Prostate gland (tissue), 2 donors: ENCODE measurements around the gene FAAP100. TPM values are rescaled to one million over a fixed set of nuclear protein-coding genes. Genes with fewer than 3 reads are reported as not detected.

Source experiments
- DNase-seq: peaks from one replicate; pipeline ENCODE4 v3.0.0-alpha.2; 2019; ENCODE audit warnings: low spot score
- H3K27ac ChIP-seq, 2 donors: fragments of 200-600 bp; sonication (generic); 2 replicates each; pipeline ENCODE4 v1.5.1; 2017 to 2019
- H3K27me3 ChIP-seq: fragments of 200-600 bp; sonication (generic); replicated peaks from 2 replicates; pipeline ENCODE4 v1.5.1; 2019; ENCODE audit not compliant: insufficient read depth
- H3K36me3 ChIP-seq, 2 donors: fragments of 200-600 bp; sonication (generic); 1 replicate in 1 of 2; 2 replicates in 1 of 2; pipeline versions ENCODE4 v1.5.1 to v1.8.1; 2017 to 2019
- H3K4me1 ChIP-seq: fragments of 200-600 bp; sonication (generic); replicated peaks from 2 replicates; pipeline ENCODE4 v1.5.1; 2019
- H3K4me3 ChIP-seq, 2 donors: fragments of 200-600 bp; sonication (generic); 2 replicates each; pipeline ENCODE4 v1.5.1; 2017 to 2019
- H3K9me3 ChIP-seq: fragments of 200-600 bp; sonication (generic); 2 replicates; pipeline ENCODE4 v1.5.1; 2017
- CTCF ChIP-seq, 4 experiments: fragments of 200-600 bp in 2 of 4; fragments of 450-650 bp in 2 of 4; sonication (generic) in 2 of 4; IDR thresholded peaks; 1 replicate in 3 of 4; 2 replicates in 1 of 4; pipeline ENCODE4 v1.5.1; 2016 to 2019; ENCODE audit warnings: antibody characterized with exemption in 4 of 4, mild to moderate bottlenecking in 2 of 4, moderate library complexity in 2 of 4
- POLR2A ChIP-seq: fragments of 450-650 bp; IDR thresholded peaks from one replicate; pipeline ENCODE4 v1.6.1; 2016; ENCODE audit warnings: antibody characterized with exemption, mild to moderate bottlenecking
- POLR2AphosphoS5 ChIP-seq: sonication (generic); formaldehyde crosslinking; IDR thresholded peaks from one replicate; pipeline ENCODE4 v1.6.1; 2017; ENCODE audit warnings: antibody characterized with exemption
- WGBS: methylation state at CpG from one replicate; pipeline ENCODE4 v1.1.5; 2018; 5-methylcytosine and 5-hydroxymethylcytosine counted together
- intact Hi-C: fragments of 100-400 bp; cut with DNase I; formaldehyde crosslinking; loops from one replicate; pipeline ENCODE4 v1.14.2; 2022
- small RNA-seq, 2 donors: library from RNA; depleted of rRNA; stranded (forward); fragments of <200 nt; gene quantifications; one replicate each; pipeline ENCODE3, GENCODE V24; 2016
- total RNA-seq, 2 donors: library from RNA; depleted of rRNA; stranded (reverse); fragments of >200 nt; gene quantifications; one replicate each; pipeline ENCODE4 v1.1.0, GENCODE V29; 2016

Gene FAAP100
- total RNA-seq, 2 donors from 2014 or later: 27.8 to 44.4 TPM

GRCh38 chr17:81489998-81490992 lies 61.9 kb downstream of the FAAP100 start:
- intact Hi-C loops: no loop called here
- no peak for DNase-seq

More at GRCh38 chr17:81489998-81490992, 61.9 kb downstream of the FAAP100 start:
- Histone ChIP-seq H3K9me3 (no peaks in the 10 kb centered on the region), H3K27ac (no peak overlapping the region), H3K4me3 (no peak overlapping the region), H3K36me3 (no peaks in the 10 kb centered on the region), H3K27me3 (no peaks in the 10 kb centered on the region), H3K4me1 (peaks cover 4% of the 10 kb centered on the region)
- TF ChIP-seq POLR2A (no peak), CTCF (IDR thresholded peaks at IDR 0.05) (no peak), POLR2AphosphoS5 (no peak)
- 60% methylated on average over 14 of the region's 14 CpGs for WGBS

Small RNA genes within 50 kb of the gene (small RNA-seq; reads per million reads assigned to genes)
- 0 reads per million in 2 donors for gene RF00019

Other genes with a start within 250 kb of the FAAP100 start
- gene BAHCC1, start 156.9 kb downstream of the FAAP100 start, total RNA-seq: 10 to 100 TPM; 11.4 to 28.9 TPM
- 1,000 to 10,000 TPM; 2,438 to 3,181 TPM for gene ACTG1, start 39.6 kb downstream of the FAAP100 start, total RNA-seq
- gene FSCN2, start 24.0 kb downstream of the FAAP100 start, total RNA-seq: 1 to 10 TPM; 3.1 to 5.6 TPM
- 10 to 100 TPM; 40.1 to 84.8 TPM for gene NPLOC4, start 84.8 kb upstream of the FAAP100 start, total RNA-seq
- gene TSPAN10, start 84.8 kb upstream of the FAAP100 start, total RNA-seq: 1 to 10 TPM; 2.5 to 2.9 TPM
- gene PDE6G, start 104.2 kb upstream of the FAAP100 start, total RNA-seq: not detected
- 10 to 100 TPM; 52.5 to 59.2 TPM for gene OXLD1, start 114.3 kb upstream of the FAAP100 start, total RNA-seq
- gene CCDC137, start 114.4 kb upstream of the FAAP100 start, total RNA-seq: 10 to 100 TPM; 18.5 to 27.7 TPM
- gene ARL16, start 131.4 kb upstream of the FAAP100 start, total RNA-seq: 10 to 100 TPM; 27.9 to 49.5 TPM
- gene HGS, start 131.7 kb upstream of the FAAP100 start, total RNA-seq: 100 to 1,000 TPM; 102 to 167 TPM
- gene MRPL12, start 151.0 kb upstream of the FAAP100 start, total RNA-seq: 10 to 100 TPM; 53.4 to 63.5 TPM
- 10 to 100 TPM; 39.1 to 39.4 TPM for gene SLC25A10, start 159.9 kb upstream of the FAAP100 start, total RNA-seq